Fibroblast of peridontal ligament (primary cell): Measurements from ENCODE around the gene SETBP1.
A peak's percentile ranks its signal among the peaks of the same experiment; 100 is the strongest.

ENCODE experiments used
- DNase-seq: peaks from one replicate; pipeline ENCODE4 v3.0.0-alpha.2; 2010; ENCODE audit errors: extremely low read depth

The SETBP1 gene

GRCh38 chr18:44901283-44901682 lies 220.6 kb downstream of the SETBP1 start:
- no peak for DNase-seq

GRCh38 chr18:44903327-44903726 lies 222.6 kb downstream of the SETBP1 start:
- DNase-seq = no peak

- no peak for DNase-seq
Measured at GRCh38 chr18:44904768-44905167, 224.1 kb downstream of the SETBP1 start.

- DNase-seq = peak; percentile 38
Measured at GRCh38 chr18:44909191-44909719, 228.6 kb downstream of the SETBP1 start.

- no peak for DNase-seq
Measured at GRCh38 chr18:44911260-44911659, 230.6 kb downstream of the SETBP1 start.

- DNase-seq = no peak
Measured at GRCh38 chr18:44911773-44912172, 231.1 kb downstream of the SETBP1 start.

GRCh38 chr18:44912740-44913478 lies 232.2 kb downstream of the SETBP1 start:
- no peak for DNase-seq

- no peak for DNase-seq
Measured at GRCh38 chr18:44914028-44914427, 233.3 kb downstream of the SETBP1 start.

GRCh38 chr18:44915213-44915612 lies 234.5 kb downstream of the SETBP1 start:
- DNase-seq = no peak

GRCh38 chr18:44915661-44916060 lies 235.0 kb downstream of the SETBP1 start:
- no peak for DNase-seq

- DNase-seq = peak; percentile 37
Measured at GRCh38 chr18:44916429-44917207, 235.9 kb downstream of the SETBP1 start.

- peak; percentile 54 for DNase-seq
Measured at GRCh38 chr18:44917216-44918141, 236.8 kb downstream of the SETBP1 start.

- no peak for DNase-seq
Measured at GRCh38 chr18:44918142-44918476, 237.4 kb downstream of the SETBP1 start.

- no peak for DNase-seq
Measured at GRCh38 chr18:44920441-44920840, 239.8 kb downstream of the SETBP1 start.

- no peak for DNase-seq
Measured at GRCh38 chr18:44921974-44922373, 241.3 kb downstream of the SETBP1 start.

- DNase-seq = no peak
Measured at GRCh38 chr18:44922968-44923367, 242.3 kb downstream of the SETBP1 start.

- no peak for DNase-seq
Measured at GRCh38 chr18:44924785-44925499, 244.3 kb downstream of the SETBP1 start.

GRCh38 chr18:44927127-44927849 lies 246.6 kb downstream of the SETBP1 start:
- DNase-seq = no peak

- DNase-seq = no peak
Measured at GRCh38 chr18:44934901-44935300, 254.2 kb downstream of the SETBP1 start.

- no peak for DNase-seq
Measured at GRCh38 chr18:44935455-44935854, 254.8 kb downstream of the SETBP1 start.

- no peak for DNase-seq
Measured at GRCh38 chr18:44936485-44936884, 255.8 kb downstream of the SETBP1 start.
